Left ventricle myocardium inferior (tissue), 1 donor: Measurements from ENCODE around the gene ZNF687. TPM values are rescaled to one million over a fixed set of nuclear protein-coding genes. Genes with fewer than 3 reads are reported as not detected.

Experiments
- DNase-seq: peaks from one replicate; pipeline ENCODE4 v3.0.0-alpha.2; 2020
- H3K27ac ChIP-seq: fragments of 200-600 bp; replicated peaks from 2 replicates; pipeline ENCODE4 v1.8.0; 2021
- H3K27me3 ChIP-seq: fragments of 200-600 bp; 2 replicates; pipeline ENCODE4 v1.8.0; 2021; ENCODE audit warnings: low read depth
- H3K36me3 ChIP-seq: fragments of 200-600 bp; 2 replicates; pipeline ENCODE4 v1.8.0; 2021
- H3K4me1 ChIP-seq: fragments of 200-600 bp; 2 replicates; pipeline ENCODE4 v1.8.0; 2021
- H3K4me3 ChIP-seq: fragments of 200-600 bp; 2 replicates; pipeline ENCODE4 v1.8.0; 2021; ENCODE audit warnings: mild to moderate bottlenecking, moderate library complexity
- H3K9me3 ChIP-seq: fragments of 200-600 bp; replicated peaks from 2 replicates; pipeline ENCODE4 v1.8.0; 2021
- CTCF ChIP-seq: fragments of 200-600 bp; IDR thresholded peaks from 2 replicates; pipeline ENCODE4 v1.8.0; 2021; ENCODE audit warnings: antibody characterized with exemption, mild to moderate bottlenecking, borderline replicate concordance
- intact Hi-C: fragments of 100-400 bp; cut with micrococcal nuclease; formaldehyde crosslinking; loops from one replicate; pipeline ENCODE4 v1.11.0; 2022
- total RNA-seq: library from RNA; stranded (reverse); fragmentation: NEBNext Ultra II Directional; extraction: Animal tissue kit (Norgen Biotek cat#: 25700); gene quantifications from one replicate; pipeline ENCODE4 v1.2.1, GENCODE V29; 2021
- donor health status: DM: no; HTN: yes; CAD: no; lungs with severe emphysema.

ZNF687 gene
- total RNA-seq, 1 donor from 2014 or later, result 11.2 TPM

GRCh38 chr1:151255381-151255780, 26.7 kb upstream of the ZNF687 start:
- H3K36me3 ChIP-seq, result no peaks in the 10 kb centered on the region
- DNase-seq, result no peak
- peaks cover 34% of the 10 kb centered on the region for H3K4me1 ChIP-seq
- TF ChIP-seq CTCF, result no peak
- peak overlapping the region; percentile 92 for H3K27ac ChIP-seq
- no peaks in the 10 kb centered on the region for H3K9me3 ChIP-seq
- H3K27me3 ChIP-seq, result no peaks in the 10 kb centered on the region
- intact Hi-C loops, result no loop called here
- H3K4me3 ChIP-seq, result peak overlapping the region; percentile 97

- peaks cover 26% of the 10 kb centered on the region for H3K36me3 ChIP-seq
- no peak overlapping the region for H3K27ac ChIP-seq
- intact Hi-C loops, result no loop called here
- H3K4me1 ChIP-seq, result peaks cover 32% of the 10 kb centered on the region
- no peak for TF ChIP-seq CTCF
- DNase-seq, result no peak
- no peaks in the 10 kb centered on the region for H3K9me3 ChIP-seq
- no peak overlapping the region for H3K4me3 ChIP-seq
- no peaks in the 10 kb centered on the region for H3K27me3 ChIP-seq
These were observed 22.7 kb upstream of the ZNF687 start for GRCh38 chr1:151259351-151259750.

- no peak for TF ChIP-seq CTCF
- Histone ChIP-seq H3K4me1 (no peaks in the 10 kb centered on the region), H3K27me3 (no peaks in the 10 kb centered on the region), H3K36me3 (peaks cover 73% of the 10 kb centered on the region), H3K4me3 (no peak overlapping the region), H3K27ac (no peak overlapping the region), H3K9me3 (no peaks in the 10 kb centered on the region)
- intact Hi-C loops, result no loop called here
- no peak for DNase-seq
These were observed 16.5 kb upstream of the ZNF687 start for GRCh38 chr1:151265446-151266236.

DNA sequence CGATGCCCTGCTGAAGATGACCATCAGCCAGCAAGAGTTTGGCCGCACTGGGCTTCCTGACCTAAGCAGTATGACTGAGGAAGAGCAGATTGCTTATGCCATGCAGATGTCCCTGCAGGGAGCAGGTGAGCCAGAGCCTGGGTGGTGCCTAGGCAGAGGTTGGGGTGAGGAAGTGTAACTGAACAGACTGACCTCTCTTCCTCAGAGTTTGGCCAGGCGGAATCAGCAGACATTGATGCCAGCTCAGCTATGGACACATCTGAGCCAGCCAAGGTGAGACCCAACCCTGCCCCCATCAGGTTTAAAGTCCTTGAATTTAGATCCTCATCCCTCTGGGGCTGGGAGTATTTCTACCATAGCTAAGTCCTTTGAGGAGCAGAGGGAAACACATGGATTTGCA, 15.8 kb upstream of the ZNF687 start:
- intact Hi-C loops, result no loop called here
- Histone ChIP-seq H3K4me1 (no peaks in the 10 kb centered on the region), H3K36me3 (peaks cover 73% of the 10 kb centered on the region), H3K4me3 (no peak overlapping the region), H3K27ac (no peak overlapping the region), H3K9me3 (no peaks in the 10 kb centered on the region), H3K27me3 (no peaks in the 10 kb centered on the region)
- no peak for TF ChIP-seq CTCF
- no peak for DNase-seq

DNA sequence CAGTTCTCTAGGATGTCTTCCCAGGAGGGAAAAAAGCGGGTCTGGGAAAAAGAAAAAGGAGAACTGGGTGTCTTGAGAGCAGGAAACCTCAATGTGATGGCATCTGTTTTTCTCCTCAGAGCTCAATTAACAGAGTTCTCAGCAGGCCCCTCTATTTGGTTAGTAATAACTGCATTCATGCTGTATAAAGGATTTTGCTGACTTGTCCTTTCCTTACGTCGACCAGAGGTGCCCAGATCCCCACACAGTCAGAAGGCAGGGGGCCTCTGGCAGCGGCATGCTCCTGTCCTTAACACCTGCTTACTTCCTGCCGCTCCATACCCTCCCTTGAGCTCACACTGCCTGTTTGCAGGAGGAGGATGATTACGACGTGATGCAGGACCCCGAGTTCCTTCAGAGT, 15.3 kb upstream of the ZNF687 start:
- Histone ChIP-seq H3K4me3 (no peak overlapping the region), H3K9me3 (no peaks in the 10 kb centered on the region), H3K4me1 (peaks cover 4% of the 10 kb centered on the region), H3K36me3 (peaks cover 73% of the 10 kb centered on the region), H3K27ac (no peak overlapping the region), H3K27me3 (no peaks in the 10 kb centered on the region)
- no peak for TF ChIP-seq CTCF
- DNase-seq, result no peak
- intact Hi-C loops, result no loop called here
